GM19438 (cell line): Measurements from ENCODE around the gene ATRN.

Experiments
- ATAC-seq: cut with Tn5 transposase; IDR thresholded peaks from one replicate; pipeline ENCODE4 v1.9.1; 2021; ENCODE audit warnings: low read depth; ENCODE audit not compliant: unreplicated experiment

The ATRN gene

DNA sequence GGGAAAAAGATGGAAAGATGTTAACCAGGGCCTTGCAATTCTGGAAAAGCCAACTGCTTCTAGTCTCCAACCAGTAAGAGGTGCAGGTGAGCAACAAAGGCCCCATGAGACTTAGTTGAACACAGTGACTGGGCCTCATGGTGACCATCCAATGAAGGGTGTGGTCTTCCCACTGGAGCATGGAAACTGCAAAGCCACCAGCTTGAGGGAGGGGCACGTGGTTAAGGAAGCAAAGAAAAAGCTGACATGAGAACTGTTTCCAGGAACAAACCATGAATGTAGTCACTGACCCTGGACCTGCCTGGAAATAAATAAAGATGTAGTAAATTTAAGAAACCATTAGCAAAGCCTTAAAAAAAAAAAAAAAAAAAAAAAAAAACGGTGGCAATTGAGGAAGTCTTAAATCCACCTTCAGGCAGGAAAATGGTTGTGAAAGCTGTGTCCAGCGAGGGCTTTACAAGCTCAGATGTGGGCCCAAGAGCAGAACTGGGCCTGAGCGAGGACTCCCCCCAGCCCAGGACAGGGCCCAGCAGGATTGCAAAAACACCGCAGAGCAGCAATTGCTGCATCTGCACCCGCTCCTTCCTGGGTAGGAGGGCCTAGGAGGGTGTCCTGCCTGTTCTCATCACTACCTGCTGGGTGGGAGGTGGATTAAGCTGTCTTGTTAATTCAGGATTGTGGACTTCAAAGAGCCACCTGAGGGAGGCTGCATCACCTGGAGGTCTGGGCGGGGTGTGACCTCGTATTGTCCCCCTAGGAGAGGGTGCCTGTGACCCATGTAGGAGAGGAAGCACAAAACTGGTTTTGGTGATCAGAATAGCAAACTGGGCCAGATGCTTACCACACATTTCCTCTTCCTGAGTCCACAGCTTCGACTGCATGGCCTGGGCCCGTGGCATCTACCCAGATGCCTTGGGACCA, 182.1 kb downstream of the ATRN start:
- no peak for ATAC-seq

- ATAC-seq = no peak
Observed at GRCh38 chr20:3653921-3654320, 183.1 kb downstream of the ATRN start.

DNA sequence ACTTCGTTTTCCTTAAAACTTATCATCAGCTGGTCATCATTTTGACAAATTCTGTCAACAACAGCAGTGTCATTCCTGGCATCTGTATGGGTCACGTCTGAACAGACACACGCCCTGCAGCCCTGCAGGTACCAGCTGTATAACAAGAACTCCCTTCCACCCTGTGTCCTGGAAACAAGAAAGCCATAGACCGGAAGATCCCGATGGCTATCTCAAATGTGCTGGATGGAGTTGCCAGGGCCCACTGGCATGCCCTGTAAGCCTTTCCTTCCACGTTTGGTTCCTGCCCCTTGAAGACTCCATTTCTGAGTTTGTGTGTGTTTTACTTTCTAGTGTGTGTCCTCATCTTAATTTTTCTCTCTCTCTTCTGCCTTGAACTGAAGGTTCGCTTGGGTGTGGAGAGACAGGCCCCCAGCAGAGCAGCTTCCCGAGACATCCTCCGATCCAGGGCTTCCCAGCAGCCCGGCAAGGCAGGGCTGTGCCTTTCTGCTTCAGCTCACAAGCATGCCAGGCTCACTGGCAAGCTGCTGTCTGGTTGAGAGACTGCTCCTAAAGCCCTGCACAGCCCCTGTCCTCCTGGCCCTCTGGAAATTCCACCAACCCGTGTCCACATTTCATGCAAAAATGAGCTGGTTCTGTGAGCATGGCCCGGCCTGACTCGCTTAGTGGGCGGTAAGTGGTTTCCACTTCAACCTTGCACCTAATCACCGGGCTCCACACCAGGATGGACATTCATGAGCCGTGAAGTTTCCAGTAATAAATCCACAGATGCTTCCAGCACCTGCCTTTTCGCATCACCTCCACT, 183.7 kb downstream of the ATRN start:
- no peak for ATAC-seq

DNA sequence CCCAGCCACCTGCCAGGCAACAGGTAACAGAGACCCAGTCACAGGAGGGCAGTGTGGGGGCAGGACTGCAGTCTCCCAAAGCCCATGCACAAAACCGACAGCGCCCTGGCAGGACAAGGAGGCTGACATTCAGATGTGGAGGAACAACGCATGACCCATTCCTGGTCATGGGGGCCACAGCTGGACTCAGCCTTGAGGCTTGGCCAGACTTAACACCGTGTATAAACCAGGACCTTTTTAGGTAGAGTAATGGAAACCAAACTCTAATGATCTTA, 184.2 kb downstream of the ATRN start:
- ATAC-seq = no peak

- no peak for ATAC-seq
Observed at GRCh38 chr20:3658019-3658715, 187.3 kb downstream of the ATRN start.

- ATAC-seq = peak; percentile 83
Observed at GRCh38 chr20:3658716-3659491, 188.1 kb downstream of the ATRN start.

GRCh38 chr20:3659492-3660261, 188.9 kb downstream of the ATRN start:
- no peak for ATAC-seq

DNA sequence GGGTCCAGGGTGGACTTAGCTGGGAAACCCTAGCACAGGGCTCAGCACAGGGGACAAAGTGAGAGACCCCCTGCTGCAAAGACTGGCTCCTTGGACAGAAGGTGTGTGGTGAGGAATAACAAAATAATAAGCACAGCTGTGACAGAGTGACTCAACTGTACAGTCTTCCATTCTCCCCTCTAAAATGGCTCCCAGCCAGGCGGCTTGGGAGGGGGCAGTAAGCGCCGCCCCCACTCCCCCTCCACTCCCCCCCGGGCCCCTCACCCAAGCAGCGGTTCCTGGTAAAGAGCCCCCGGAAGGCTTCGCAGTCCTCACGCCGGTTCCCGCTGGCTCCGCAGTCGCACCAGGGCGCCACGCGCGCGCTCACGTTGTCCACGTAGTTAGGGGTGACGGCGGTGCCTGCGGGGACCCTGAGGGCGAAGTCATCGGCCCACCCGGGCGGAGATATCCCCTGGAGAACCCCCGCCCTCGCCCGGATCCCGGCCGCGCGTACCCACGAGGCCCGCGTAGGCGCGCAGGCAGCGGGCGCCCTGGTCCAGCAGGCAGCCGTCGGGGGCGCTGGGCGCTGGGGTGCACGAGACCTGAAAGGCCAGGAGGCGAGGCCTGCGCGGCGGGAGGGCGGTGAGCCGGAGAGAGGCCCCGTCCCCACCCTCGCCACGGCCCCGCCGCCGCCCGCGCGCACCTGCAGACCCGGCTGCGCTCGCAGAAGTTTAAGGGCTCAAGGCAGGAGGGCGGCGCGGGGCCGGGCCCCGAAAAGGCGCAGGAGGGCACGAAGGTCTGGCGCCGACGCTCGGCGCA, 189.6 kb downstream of the ATRN start:
- no peak for ATAC-seq

GRCh38 chr20:3661060-3661813, 190.4 kb downstream of the ATRN start:
- ATAC-seq = no peak

GRCh38 chr20:3661814-3662665, 191.2 kb downstream of the ATRN start:
- no peak for ATAC-seq

GRCh38 chr20:3663031-3663701, 192.3 kb downstream of the ATRN start, which contains the start of gene GFRA4:
GFRA4 (minus strand) TSS chr20:3663399; CDS start chr20:3663399, 0 bp downstream.
- ATAC-seq = no peak

DNA sequence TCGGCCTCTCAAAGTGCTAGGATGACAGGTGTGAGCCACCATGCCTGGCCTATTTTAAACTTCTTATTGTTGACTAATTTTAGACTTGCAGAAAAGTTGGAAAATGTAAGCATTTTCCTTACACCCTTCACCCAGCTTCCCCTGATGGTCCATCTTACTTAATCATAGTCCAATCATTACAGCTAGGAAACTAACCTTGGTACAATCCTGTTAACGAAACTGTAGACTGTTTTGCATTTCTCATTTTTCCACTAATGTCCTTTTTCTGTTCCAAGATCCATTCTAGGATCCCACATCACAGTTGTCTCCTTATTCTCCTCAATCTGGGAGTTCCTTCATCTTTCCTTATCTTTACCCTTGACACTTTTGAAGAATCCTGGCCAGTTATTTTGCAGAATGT, 193.0 kb downstream of the ATRN start:
- ATAC-seq = no peak

DNA sequence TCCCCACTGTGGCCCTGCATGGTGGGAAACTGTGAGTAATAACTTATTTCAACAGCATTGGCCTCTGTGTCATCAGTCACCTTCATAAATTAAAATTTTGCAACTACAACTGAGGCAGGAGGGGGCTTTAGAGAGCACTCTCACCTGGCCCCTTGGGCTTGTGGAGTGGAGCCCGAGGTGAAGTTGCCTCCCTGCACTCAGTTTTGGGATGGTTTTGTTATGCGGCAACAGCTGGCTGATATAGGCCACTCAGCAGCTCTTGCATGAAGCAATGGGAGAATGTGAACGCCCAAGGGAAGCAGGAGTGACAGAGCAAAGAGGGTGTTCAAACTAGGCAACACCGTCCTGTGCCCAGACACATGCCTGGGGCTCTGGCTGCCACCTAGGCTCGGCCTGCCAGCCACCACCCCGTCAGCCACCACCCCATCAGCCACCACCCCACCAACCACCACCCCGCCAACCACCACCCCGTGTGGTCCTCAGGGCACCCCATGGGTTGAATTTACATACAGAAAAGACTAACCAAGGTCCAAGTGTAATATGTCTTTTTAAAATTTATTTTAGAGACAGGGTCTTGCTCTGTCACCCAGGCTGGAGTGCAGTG, 196.7 kb downstream of the ATRN start:
- ATAC-seq = no peak

- no peak for ATAC-seq
Observed at GRCh38 chr20:3669710-3670367, 199.0 kb downstream of the ATRN start.

DNA sequence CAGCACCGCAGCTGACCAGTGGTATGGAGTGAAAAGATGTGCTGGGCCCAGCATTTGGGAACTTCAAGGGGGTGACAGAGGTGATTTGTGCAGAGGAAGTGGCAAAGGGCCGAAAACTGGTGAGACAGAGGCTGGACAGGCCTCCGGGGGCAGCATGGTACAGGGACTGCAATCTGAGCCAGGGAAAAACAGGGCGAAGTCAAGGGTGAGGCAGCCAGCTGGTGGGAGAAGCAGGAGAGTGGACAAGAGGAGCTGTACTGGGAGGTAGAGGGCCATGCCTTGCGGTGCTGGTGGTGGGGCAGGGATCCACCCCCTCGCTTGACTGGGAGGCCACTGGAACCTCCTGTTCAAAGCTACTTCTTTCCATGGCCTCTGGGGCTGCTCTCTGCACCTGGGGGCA, 199.7 kb downstream of the ATRN start:
- ATAC-seq = no peak

GRCh38 chr20:3670945-3671344, 200.1 kb downstream of the ATRN start:
- ATAC-seq = no peak
